Choroid plexus epithelial cell (primary cell): Measurements from ENCODE around the gene TMEM182.
A peak's percentile ranks its signal among the peaks of the same experiment; 100 is the strongest.

Experiments
- DNase-seq: peaks from one replicate; pipeline ENCODE4 v3.0.0-alpha.2; 2010; ENCODE audit warnings: low read depth
- H3K4me3 ChIP-seq: 2 replicates; pipeline ENCODE4 v1.5.1; 2011; ENCODE audit warnings: low read depth, mild to moderate bottlenecking, control low read depth, low read length, moderate library complexity
- TF ChIP-seq, protein P1 (sequence below): conservative IDR thresholded peaks from 2 replicates; pipeline ENCODE4 v1.5.1; 2011; ENCODE audit warnings: low read depth, mild to moderate bottlenecking, control low read depth, inconsistent platforms, low read length, moderate library complexity

Gene TMEM182

DNA sequence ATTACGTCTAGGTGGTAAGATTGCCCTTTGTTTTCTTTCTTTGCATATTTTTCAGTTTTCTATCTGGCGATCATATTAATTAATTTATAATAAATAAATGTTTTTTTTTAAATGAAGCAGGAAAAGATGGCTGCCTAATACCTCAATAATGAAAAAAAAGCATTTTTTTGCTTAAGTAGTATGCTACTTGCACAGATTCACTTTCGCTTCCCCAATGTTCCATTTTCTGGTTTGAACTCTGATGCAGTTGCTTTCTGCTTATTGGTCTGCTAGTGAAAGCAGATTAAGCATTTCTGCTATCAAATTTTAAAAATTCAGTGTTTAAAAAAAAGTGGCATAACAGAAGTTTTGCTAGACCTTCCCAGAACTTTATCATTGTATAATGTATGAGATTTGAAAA is 11.9 kb upstream of the TMEM182 start:
- DNase-seq: no peak
- TF ChIP-seq, protein P1, sequence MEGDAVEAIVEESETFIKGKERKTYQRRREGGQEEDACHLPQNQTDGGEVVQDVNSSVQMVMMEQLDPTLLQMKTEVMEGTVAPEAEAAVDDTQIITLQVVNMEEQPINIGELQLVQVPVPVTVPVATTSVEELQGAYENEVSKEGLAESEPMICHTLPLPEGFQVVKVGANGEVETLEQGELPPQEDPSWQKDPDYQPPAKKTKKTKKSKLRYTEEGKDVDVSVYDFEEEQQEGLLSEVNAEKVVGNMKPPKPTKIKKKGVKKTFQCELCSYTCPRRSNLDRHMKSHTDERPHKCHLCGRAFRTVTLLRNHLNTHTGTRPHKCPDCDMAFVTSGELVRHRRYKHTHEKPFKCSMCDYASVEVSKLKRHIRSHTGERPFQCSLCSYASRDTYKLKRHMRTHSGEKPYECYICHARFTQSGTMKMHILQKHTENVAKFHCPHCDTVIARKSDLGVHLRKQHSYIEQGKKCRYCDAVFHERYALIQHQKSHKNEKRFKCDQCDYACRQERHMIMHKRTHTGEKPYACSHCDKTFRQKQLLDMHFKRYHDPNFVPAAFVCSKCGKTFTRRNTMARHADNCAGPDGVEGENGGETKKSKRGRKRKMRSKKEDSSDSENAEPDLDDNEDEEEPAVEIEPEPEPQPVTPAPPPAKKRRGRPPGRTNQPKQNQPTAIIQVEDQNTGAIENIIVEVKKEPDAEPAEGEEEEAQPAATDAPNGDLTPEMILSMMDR: no peak
- no peak overlapping the region for H3K4me3 ChIP-seq

DNA sequence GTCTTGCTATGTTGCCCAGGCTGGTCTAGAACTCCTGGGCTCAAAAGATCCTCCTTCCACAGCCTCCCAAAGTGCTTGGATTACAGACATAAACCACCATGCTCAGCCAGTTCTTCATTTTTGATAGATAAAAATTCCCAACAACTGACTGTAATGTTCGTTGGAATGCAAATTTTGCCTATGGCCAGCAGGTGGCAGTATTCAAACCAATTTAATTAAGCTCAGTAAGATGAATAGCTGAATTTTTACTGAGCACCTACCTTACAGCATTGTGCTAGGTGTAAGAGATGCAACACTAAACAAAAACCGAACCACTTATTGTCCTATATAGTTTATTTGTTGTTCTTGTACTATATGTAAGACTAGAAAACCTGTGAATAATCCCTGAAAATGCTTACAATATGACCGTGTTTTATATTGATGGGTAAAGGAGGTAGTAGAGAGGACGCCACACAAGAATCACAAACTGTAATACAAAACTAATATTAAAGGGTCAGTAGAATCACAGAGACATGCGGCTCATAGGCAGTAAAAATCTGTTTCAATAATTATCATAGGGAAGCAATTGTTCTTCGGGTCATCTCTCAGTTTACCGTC is 8.2 kb upstream of the TMEM182 start:
- DNase-seq: peak; percentile 79
- H3K4me3 ChIP-seq: no peak overlapping the region
- TF ChIP-seq, protein P1: peak; percentile 68

DNA sequence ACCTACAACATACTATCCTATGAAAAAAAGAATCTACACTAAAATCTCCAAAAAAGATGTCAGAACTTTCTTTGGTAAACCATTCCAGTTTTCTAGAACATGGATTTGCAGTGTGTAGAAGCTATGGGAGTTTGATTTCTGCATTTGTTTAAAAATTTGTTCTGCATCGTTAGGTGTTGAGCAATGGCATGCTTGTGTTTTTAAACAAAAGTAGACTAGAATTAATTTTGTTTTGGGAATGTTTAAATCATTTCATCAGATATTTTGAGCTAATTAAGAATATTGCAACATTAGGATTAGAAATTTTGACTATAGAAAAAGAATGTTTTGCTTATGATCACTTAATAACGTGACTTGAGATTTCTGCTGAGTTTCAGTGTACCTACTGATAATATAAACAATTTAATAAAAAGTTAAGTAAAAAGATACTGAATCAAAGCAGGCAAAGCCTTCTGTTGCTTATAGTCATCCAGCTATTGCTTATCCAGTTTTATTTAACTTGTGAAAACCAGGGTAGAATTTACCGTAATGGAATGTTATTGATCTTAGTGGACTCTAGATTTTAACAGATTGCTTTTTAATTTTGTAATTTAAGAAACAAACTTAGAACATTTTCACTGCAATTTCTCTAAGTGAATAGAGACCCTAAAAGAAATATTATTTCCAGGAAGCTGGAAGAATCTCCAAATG is 7.2 kb upstream of the TMEM182 start:
- no peak overlapping the region for H3K4me3 ChIP-seq
- no peak for DNase-seq
- TF ChIP-seq, protein P1: no peak

DNA sequence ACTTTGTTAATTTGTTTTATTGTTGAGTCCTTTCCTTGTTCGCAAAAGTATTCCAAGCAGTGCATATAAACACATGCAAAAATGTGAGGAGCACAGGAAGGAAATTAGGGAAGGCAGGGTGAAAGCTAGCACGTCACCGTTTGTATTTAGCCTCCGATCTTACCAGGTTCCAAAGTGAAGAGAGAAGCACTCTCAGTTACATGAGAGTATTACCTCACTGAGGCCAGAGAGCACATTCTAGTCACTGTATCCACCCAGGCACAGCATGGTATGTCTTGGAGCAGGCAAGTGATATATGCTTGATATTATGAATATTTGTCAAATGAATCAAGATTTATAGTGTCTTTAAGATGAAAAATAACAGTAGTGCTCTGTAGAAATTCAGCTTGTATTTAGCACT is 6.5 kb upstream of the TMEM182 start:
- DNase-seq: peak; percentile 70
- H3K4me3 ChIP-seq: no peak overlapping the region
- TF ChIP-seq, protein P1: no peak

DNA sequence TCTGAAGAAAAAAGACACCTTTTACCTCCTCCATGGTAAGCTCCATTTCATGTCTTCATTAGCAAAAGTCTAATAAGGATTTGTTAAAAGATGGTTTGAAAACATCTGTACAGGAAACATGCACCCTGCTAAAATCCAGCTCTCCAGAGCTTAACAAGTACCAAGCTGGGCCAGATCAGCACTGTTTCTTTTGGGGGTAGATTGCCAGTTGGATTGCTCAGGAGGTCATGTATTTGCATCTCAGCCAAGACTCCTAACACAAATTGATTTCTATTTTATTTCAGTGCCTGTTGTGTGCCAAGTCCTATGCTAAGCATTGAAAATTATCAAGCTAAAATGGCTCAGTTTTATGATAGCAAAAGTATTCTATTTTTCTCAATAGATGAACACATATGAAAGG is 3.4 kb upstream of the TMEM182 start:
- H3K4me3 ChIP-seq: no peak overlapping the region
- TF ChIP-seq, protein P1: no peak
- DNase-seq: no peak

DNA sequence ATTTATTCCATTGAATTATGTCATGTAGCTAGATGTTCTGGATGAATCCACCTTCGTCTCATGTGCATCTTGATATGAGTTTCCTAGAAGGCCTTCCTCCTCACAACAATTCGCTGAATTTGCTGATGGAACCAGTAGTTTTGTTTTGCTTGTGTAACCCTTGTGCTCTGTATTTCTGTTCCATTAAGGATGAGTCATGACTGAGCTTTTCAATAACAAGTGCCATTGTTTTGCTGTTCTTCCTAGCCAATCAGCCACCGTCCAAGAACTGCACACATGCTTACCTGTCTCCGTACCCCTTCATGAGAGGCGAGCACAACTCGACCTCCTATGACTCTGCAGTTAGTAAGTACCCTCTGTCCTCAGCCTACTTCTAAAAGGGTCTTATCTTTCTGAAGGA is 2.3 kb downstream of the TMEM182 start:
- TF ChIP-seq, protein P1: no peak
- DNase-seq: peak; percentile 63
- no peak overlapping the region for H3K4me3 ChIP-seq

DNA sequence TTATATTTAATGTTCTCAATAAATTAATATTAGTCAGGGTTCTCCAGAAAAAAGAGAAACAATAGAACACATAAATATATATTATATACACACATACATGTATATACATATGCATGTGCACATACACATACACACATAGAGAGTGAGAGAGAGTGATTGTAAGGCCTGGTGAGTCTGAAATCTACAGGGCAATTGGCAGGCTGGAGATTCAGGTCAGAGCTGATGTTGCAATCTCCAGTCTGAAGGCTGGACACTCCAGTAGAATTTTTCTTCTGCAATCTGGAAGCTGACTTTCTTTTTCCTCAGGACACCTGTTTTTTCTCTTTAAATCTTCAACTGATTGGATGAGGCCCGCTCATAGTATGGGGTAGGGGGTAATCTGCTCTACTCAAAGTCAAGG is 3.2 kb downstream of the TMEM182 start:
- TF ChIP-seq, protein P1: no peak
- peak; percentile 37 for DNase-seq

More for the DNA sequence above, 3.2 kb downstream of the TMEM182 start:
- H3K4me3 ChIP-seq: no peak overlapping the region
